ENCODE data around the gene MYL6.
"Not testable (repeated sequence)": the region's sequence is repeated elsewhere in the genome, so short reads cannot be mapped to it uniquely, and the experiment has no call there.

The MYL6 gene

DNA sequence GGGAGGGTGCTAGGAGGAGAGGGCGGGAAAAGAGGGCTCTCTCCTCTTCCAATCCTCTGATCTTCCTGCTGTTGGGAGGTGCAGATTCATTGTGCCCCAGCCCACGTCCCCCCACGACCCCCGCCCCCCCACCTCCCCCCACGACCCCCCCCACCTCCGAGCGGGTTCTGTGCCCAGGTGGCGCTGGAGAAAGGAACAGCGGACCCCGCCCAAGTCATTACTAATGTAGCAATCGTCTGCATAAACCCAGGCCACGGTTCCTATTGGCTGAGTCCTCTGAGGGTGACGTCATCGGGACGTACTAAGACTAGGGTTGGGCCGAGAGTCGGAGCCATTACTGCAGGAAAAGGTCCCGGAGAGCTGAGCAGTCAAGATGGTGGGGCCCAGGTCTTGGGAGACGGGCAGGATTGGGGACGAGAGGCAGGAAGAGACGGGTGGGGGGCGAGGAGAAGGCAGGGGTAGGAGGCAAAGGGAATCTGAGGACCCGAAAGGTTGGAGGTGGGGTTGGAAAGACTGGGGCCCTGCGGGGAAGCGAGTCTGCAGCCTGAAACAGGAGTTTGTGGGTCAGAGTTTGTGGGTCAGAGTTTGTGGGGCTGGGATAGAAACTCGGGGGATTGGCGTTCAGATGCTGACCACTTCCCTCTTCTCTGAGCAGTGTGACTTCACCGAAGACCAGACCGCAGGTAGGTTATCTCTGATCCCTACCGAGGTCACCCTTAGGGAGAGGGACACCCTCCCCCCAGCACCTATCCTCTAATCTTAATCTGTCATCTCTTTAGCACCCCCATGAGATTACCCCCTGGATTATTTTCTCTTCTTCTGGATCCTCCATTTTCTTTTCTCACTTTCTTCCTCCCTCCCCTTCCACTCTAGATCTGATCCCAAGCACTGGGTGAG lies at the start of gene MYL6:
Gene MYL6 (plus strand): TSS at position 331 of the 897 bp plus-strand sequence. CDS start 43 bp downstream, at position 374.
- ATAC-seq = peak; percentile 95
- H3K36me3 Mint-ChIP-seq = peaks cover 58% of the 10 kb centered on the region
- H3K9me3 Mint-ChIP-seq = no peaks in the 10 kb centered on the region
- H3K4me1 Mint-ChIP-seq = peaks cover 64% of the 10 kb centered on the region
- H3K27ac Mint-ChIP-seq = peak within 1 kb of the TSS; percentile 93
- peak within 1 kb of the TSS; percentile 95 for H3K4me3 Mint-ChIP-seq
- no peaks in the 10 kb centered on the region for H3K27me3 Mint-ChIP-seq

DNA sequence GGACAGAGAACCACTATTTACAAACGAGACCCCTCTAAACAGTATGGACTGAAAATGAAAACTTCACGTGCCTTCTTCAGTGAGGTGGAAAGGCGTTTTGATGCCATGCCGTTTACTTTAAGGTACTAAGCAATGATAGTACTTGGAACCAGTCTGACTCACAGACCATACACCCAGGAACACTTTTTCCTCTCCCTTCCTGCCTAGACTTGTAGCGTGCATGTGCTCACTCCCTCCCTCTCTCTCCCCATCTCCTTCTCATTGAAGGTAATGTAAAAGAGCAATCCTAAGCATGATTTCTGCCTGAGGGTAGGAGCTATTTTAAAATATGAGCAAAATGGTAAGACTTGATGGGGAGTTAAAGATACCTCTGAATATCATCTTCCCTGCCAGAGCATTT lies 47.6 kb upstream of the MYL6 start:
- ATAC-seq = no peak
- no peak overlapping the region for H3K27ac Mint-ChIP-seq
- no peaks in the 10 kb centered on the region for H3K27me3 Mint-ChIP-seq
- peaks cover 57% of the 10 kb centered on the region for H3K36me3 Mint-ChIP-seq
- H3K4me3 Mint-ChIP-seq = no peak overlapping the region
- H3K9me3 Mint-ChIP-seq = no peaks in the 10 kb centered on the region
- peaks cover 14% of the 10 kb centered on the region for H3K4me1 Mint-ChIP-seq

DNA sequence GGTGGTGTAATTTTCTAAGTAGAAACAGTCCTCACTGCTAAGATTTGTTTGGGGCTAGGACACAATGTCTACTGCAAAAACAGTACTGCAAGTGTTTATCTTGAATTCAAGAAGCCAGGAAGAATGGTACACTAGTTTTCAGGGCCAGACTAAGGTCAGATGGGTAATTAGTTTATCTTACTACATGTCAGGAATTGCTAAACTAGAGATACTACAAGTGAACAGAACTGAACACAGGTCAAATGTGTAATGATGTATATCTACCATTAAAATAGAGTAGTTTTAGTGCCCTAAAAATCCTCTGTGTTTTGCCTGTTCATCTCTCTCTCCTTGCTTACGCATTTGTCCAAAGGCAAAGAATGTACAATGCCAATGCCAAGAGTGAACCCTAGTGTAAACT lies 44.1 kb upstream of the MYL6 start:
- H3K4me1 Mint-ChIP-seq = peaks cover 13% of the 10 kb centered on the region
- H3K4me3 Mint-ChIP-seq = no peak overlapping the region
- no peaks in the 10 kb centered on the region for H3K27me3 Mint-ChIP-seq
- no peaks in the 10 kb centered on the region for H3K9me3 Mint-ChIP-seq
- H3K36me3 Mint-ChIP-seq = peaks cover 59% of the 10 kb centered on the region
- ATAC-seq = no peak
- peak overlapping the region; percentile 59 for H3K27ac Mint-ChIP-seq

GRCh38 chr12:56115329-56115728 lies 42.8 kb upstream of the MYL6 start:
- Mint-ChIP-seq H3K4me1 (peaks cover 23% of the 10 kb centered on the region), H3K9me3 (no peaks in the 10 kb centered on the region), H3K36me3 (peaks cover 53% of the 10 kb centered on the region), H3K4me3 (peak overlapping the region; percentile 100), H3K27ac (peak overlapping the region; percentile 91), H3K27me3 (no peaks in the 10 kb centered on the region)
- ATAC-seq = no peak

DNA sequence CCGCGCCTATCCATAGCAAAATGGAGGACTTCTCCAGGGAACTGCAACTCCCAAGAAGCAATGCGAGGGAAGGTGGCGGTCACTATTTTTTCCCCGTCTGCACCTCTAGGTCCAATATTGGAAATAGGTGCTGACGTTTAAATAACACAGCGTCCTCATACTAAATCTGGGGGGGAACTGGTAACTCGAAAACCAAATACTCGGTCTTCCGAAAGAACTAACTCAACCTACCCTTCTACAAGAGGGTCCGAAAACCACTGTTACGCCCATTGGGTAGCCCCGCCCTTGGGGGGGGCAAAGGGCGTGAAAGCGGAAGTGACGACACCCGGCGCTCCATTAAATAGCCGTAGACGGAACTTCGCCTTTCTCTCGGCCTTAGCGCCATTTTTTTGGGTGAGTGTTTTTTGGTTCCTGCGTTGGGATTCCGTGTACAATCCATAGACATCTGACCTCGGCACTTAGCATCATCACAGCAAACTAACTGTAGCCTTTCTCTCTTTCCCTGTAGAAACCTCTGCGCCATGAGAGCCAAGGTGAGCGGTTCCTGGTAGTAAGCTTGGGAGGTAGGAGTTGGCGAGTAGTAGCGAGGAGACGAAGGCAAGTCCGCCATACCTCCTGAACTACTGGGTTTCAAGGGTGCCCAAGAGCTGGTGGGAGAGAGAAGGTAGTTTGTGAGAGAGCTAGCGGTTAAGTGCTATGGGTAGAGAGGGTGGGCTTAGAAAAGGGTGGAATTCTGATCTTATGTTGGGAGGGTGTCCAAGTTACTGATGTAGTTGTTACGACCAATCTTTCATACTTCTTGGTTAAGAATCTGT lies 41.7 kb upstream of the MYL6 start, which contains the start of gene RPL41:
Gene RPL41 (plus strand): TSS at position 367 of the 815 bp plus-strand sequence.
- no peaks in the 10 kb centered on the region for H3K27me3 Mint-ChIP-seq
- H3K9me3 Mint-ChIP-seq = no peaks in the 10 kb centered on the region
- peak within 1 kb of the TSS; percentile 100 for H3K4me3 Mint-ChIP-seq
- peak within 1 kb of the TSS; percentile 91 for H3K27ac Mint-ChIP-seq
- peak; percentile 76 for ATAC-seq
- H3K4me1 Mint-ChIP-seq = peaks cover 30% of the 10 kb centered on the region
- H3K36me3 Mint-ChIP-seq = peaks cover 51% of the 10 kb centered on the region

GRCh38 chr12:56117082-56117706 lies 41.0 kb upstream of the MYL6 start:
- peak overlapping the region; percentile 100 for H3K4me3 Mint-ChIP-seq
- ATAC-seq, H3K9me3 Mint-ChIP-seq, H3K27me3 Mint-ChIP-seq: not testable (repeated sequence)
- peaks cover 44% of the 10 kb centered on the region for H3K36me3 Mint-ChIP-seq
- peaks cover 30% of the 10 kb centered on the region for H3K4me1 Mint-ChIP-seq
- peak overlapping the region; percentile 91 for H3K27ac Mint-ChIP-seq

- Mint-ChIP-seq H3K9me3 (no peaks in the 10 kb centered on the region), H3K36me3 (peaks cover 37% of the 10 kb centered on the region), H3K27ac (peak within 1 kb of the TSS; percentile 91), H3K4me3 (peak within 1 kb of the TSS; percentile 100), H3K4me1 (peaks cover 30% of the 10 kb centered on the region), H3K27me3 (no peaks in the 10 kb centered on the region)
- peak; percentile 94 for ATAC-seq
Measured at GRCh38 chr12:56117778-56118687, 40.1 kb upstream of the MYL6 start, which contains the start of gene ZC3H10. Gene ZC3H10, plus strand, starts transcription at chr12:56118266. Its CDS starts 2,297 bp downstream, at chr12:56120563.

DNA sequence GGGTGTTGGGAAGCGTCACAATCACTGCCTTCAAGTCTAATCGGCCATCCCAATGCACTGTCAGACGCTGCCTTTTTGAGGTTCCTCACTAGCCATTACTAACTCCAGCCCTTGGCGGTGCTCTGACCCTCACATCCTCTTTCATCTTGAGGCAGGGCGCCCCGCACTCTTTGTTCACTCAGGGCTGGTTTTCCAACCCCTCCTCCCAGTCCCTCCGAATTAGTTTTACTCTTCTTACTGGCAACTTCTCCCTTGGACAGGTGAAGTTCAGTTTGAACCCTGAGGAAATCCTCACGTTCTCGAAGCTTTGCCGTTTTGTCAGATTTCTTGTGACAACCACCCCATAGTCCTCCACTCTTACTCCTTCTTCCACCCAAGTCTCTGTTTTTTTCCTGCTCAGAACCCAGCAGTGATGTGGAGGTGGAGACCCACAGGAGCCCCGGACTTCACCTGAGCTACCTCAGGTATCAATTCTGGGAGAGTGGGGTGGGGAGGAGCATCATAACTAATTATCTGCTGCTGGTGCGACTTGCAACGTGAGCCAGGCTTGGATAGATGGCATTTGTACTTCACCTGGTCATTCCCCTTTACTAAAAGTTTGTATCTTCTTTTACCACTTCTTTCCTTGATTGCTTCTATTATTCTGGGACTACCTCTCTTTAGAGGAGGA lies 39.3 kb upstream of the MYL6 start:
- peaks cover 29% of the 10 kb centered on the region for H3K36me3 Mint-ChIP-seq
- H3K4me1 Mint-ChIP-seq = peaks cover 30% of the 10 kb centered on the region
- peak overlapping the region; percentile 91 for H3K27ac Mint-ChIP-seq
- H3K9me3 Mint-ChIP-seq = no peaks in the 10 kb centered on the region
- peak; percentile 3 for ATAC-seq
- peak overlapping the region; percentile 100 for H3K4me3 Mint-ChIP-seq
- H3K27me3 Mint-ChIP-seq = no peaks in the 10 kb centered on the region

- peak overlapping the region; percentile 100 for H3K4me3 Mint-ChIP-seq
- ATAC-seq = no peak
- no peaks in the 10 kb centered on the region for H3K27me3 Mint-ChIP-seq
- H3K4me1 Mint-ChIP-seq = peaks cover 30% of the 10 kb centered on the region
- no peaks in the 10 kb centered on the region for H3K9me3 Mint-ChIP-seq
- peaks cover 26% of the 10 kb centered on the region for H3K36me3 Mint-ChIP-seq
- peak overlapping the region; percentile 91 for H3K27ac Mint-ChIP-seq
Measured at GRCh38 chr12:56119361-56119796, 38.8 kb upstream of the MYL6 start.

- H3K4me1 Mint-ChIP-seq = peaks cover 30% of the 10 kb centered on the region
Measured at GRCh38 chr12:56120158-56120846, 37.9 kb upstream of the MYL6 start.

GRCh38 chr12:56121204-56121870 lies 36.8 kb upstream of the MYL6 start:
- no peak for ATAC-seq
- Mint-ChIP-seq H3K4me3 (no peak overlapping the region), H3K4me1 (peaks cover 36% of the 10 kb centered on the region), H3K36me3 (peaks cover 26% of the 10 kb centered on the region), H3K27me3 (no peaks in the 10 kb centered on the region), H3K9me3 (no peaks in the 10 kb centered on the region), H3K27ac (peak overlapping the region; percentile 27)

More at GRCh38 chr12:56120158-56120846, 37.9 kb upstream of the MYL6 start:
- no peak overlapping the region for H3K4me3 Mint-ChIP-seq
- H3K36me3 Mint-ChIP-seq = peaks cover 26% of the 10 kb centered on the region
- no peaks in the 10 kb centered on the region for H3K27me3 Mint-ChIP-seq
- H3K27ac Mint-ChIP-seq = no peak overlapping the region
- no peaks in the 10 kb centered on the region for H3K9me3 Mint-ChIP-seq
- no peak for ATAC-seq

DNA sequence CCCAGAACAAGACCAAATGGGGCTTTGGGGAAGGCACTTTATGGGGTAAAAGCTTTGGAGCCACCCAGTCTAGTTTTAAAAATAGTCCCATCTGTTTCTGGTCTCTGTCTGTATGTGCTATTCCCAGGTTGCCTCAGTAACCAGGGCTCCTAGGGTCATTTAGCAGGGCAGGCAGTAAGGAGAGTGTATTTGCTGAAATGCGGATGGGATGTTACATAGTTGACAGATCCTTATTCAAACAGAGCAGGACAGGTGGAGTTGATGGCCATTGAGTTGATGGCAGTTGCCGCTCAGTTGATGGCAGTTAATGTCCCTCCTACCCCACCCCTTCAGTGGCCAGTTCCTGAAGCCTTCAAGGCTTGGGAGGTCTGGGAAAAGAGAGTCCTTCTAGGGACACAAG lies 35.5 kb upstream of the MYL6 start:
- H3K27ac Mint-ChIP-seq = peak overlapping the region; percentile 27
- H3K9me3 Mint-ChIP-seq = no peaks in the 10 kb centered on the region
- ATAC-seq = no peak

DNA sequence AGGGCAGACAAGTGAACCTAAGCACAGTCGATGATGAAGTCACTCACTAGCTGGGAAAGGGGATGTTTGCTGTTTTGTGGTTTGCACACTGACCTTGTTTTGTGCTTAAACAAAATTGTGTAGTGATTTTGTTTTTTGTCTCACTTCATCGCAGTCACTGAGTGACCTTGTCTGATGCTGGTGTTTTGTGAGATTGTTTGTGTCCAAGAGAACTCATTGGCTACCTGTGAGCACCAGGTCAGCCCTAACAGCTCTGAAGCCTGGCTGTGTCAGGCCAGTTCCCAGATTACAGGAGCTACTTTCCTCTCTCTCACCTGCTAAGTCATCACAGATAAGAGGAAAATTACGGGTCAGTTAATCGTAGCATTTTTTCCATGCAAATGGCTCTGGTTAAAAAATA lies 34.0 kb upstream of the MYL6 start:
- H3K4me3 Mint-ChIP-seq = no peak overlapping the region
- H3K9me3 Mint-ChIP-seq = no peaks in the 10 kb centered on the region
- ATAC-seq = no peak
- peaks cover 10% of the 10 kb centered on the region for H3K36me3 Mint-ChIP-seq
- peaks cover 49% of the 10 kb centered on the region for H3K4me1 Mint-ChIP-seq
- no peaks in the 10 kb centered on the region for H3K27me3 Mint-ChIP-seq
- H3K27ac Mint-ChIP-seq = peak overlapping the region; percentile 40

More for the DNA sequence above, 35.5 kb upstream of the MYL6 start:
- Mint-ChIP-seq H3K4me1 (peaks cover 47% of the 10 kb centered on the region), H3K27me3 (no peaks in the 10 kb centered on the region), H3K36me3 (peaks cover 13% of the 10 kb centered on the region), H3K4me3 (no peak overlapping the region)
